HG02840 (cell line): ENCODE measurements around the gene NFATC2.

Experiments
- ATAC-seq: cut with Tn5 transposase; IDR thresholded peaks from one replicate; pipeline ENCODE4 v1.9.1; 2021; ENCODE audit warnings: mild to moderate bottlenecking, moderate library complexity, moderate number of reproducible peaks; ENCODE audit not compliant: unreplicated experiment, low FRiP score

Gene NFATC2

GRCh38 chr20:51368461-51369211 is 173.9 kb downstream of the NFATC2 start:
- ATAC-seq: no peak

GRCh38 chr20:51366155-51366886 is 176.2 kb downstream of the NFATC2 start:
- no peak for ATAC-seq

- no peak for ATAC-seq
Observed at GRCh38 chr20:51365670-51366069, 176.8 kb downstream of the NFATC2 start.

GRCh38 chr20:51363813-51364212 is 178.7 kb downstream of the NFATC2 start:
- no peak for ATAC-seq

- no peak for ATAC-seq
Observed at GRCh38 chr20:51363378-51363777, 179.1 kb downstream of the NFATC2 start.

- ATAC-seq: no peak
Observed at GRCh38 chr20:51362254-51362653, 180.3 kb downstream of the NFATC2 start.

- no peak for ATAC-seq
Observed at GRCh38 chr20:51361258-51361657, 181.3 kb downstream of the NFATC2 start.

- no peak for ATAC-seq
Observed at GRCh38 chr20:51360451-51361201, 181.9 kb downstream of the NFATC2 start.

GRCh38 chr20:51359947-51360346 is 182.6 kb downstream of the NFATC2 start:
- no peak for ATAC-seq

GRCh38 chr20:51359401-51359800 is 183.1 kb downstream of the NFATC2 start:
- no peak for ATAC-seq

GRCh38 chr20:51358032-51358724 is 184.3 kb downstream of the NFATC2 start:
- ATAC-seq: no peak

- ATAC-seq: no peak
Observed at GRCh38 chr20:51357543-51357942, 185.0 kb downstream of the NFATC2 start.

GRCh38 chr20:51356871-51357270 is 185.6 kb downstream of the NFATC2 start:
- ATAC-seq: no peak

GRCh38 chr20:51354769-51355319 is 187.7 kb downstream of the NFATC2 start:
- no peak for ATAC-seq

- no peak for ATAC-seq
Observed at GRCh38 chr20:51354191-51354768, 188.2 kb downstream of the NFATC2 start.

- ATAC-seq: no peak
Observed at GRCh38 chr20:51353491-51353890, 189.0 kb downstream of the NFATC2 start.

GRCh38 chr20:51352791-51353190 is 189.7 kb downstream of the NFATC2 start:
- no peak for ATAC-seq

- no peak for ATAC-seq
Observed at GRCh38 chr20:51350941-51351631, 191.4 kb downstream of the NFATC2 start.

GRCh38 chr20:51348876-51349275 is 193.6 kb downstream of the NFATC2 start:
- ATAC-seq: no peak
